DND-41 (cell line): ENCODE data around the gene C1QTNF5.

Source experiments
- ATAC-seq: fragments of 200-7000 bp; cut with Tn5 transposase; 3 replicates; pipeline ENCODE4 v1.9.1; 2021; ENCODE audit warnings: low read depth; ENCODE audit not compliant: insufficient read depth
- DNase-seq: peaks from one replicate; pipeline ENCODE4 v3.0.0-alpha.2; 2020
- H2AFZ ChIP-seq: 2 replicates; pipeline ENCODE4 v1.6.0; 2012; ENCODE audit warnings: low read depth, low read length
- H3K27ac ChIP-seq: 2 replicates; pipeline ENCODE4 v1.5.1; 2012; ENCODE audit warnings: low read length, inconsistent platforms
- H3K27me3 ChIP-seq: fragments of 200-600 bp; sonication (generic); 2 replicates; pipeline ENCODE4 v1.6.0; 2012; ENCODE audit warnings: low read length, mild to moderate bottlenecking, inconsistent platforms; ENCODE audit not compliant: insufficient read depth, poor library complexity
- H3K36me3 ChIP-seq: 2 replicates; pipeline ENCODE4 v1.5.1; 2012; ENCODE audit warnings: low read length, inconsistent platforms; ENCODE audit not compliant: insufficient read depth
- H3K4me1 ChIP-seq: 2 replicates; pipeline ENCODE4 v1.5.1; 2012; ENCODE audit warnings: mild to moderate bottlenecking, low read length; ENCODE audit not compliant: insufficient read depth
- H3K4me2 ChIP-seq: 2 replicates; pipeline ENCODE4 v1.6.0; 2012; ENCODE audit warnings: mild to moderate bottlenecking, moderate library complexity, low read length, inconsistent platforms; ENCODE audit not compliant: insufficient read depth
- H3K4me3 ChIP-seq, 2 experiments: fragments of 200-600 bp in 1 of 2; shearing (Covaris generic) in 1 of 2; 2 replicates each; pipeline ENCODE4 v1.5.1; 2012 to 2016; ENCODE audit warnings: inconsistent platforms in 2 of 2, low read length in 2 of 2, mild to moderate bottlenecking in 2 of 2, low read depth in 1 of 2, moderate library complexity in 1 of 2
- H3K79me2 ChIP-seq: 2 replicates; pipeline ENCODE4 v1.6.0; 2012; ENCODE audit warnings: low read length, inconsistent platforms; ENCODE audit not compliant: insufficient read depth
- H3K9ac ChIP-seq: 2 replicates; pipeline ENCODE4 v1.6.0; 2012; ENCODE audit warnings: low read depth, mild to moderate bottlenecking, inconsistent platforms, low read length, moderate library complexity
- H3K9me3 ChIP-seq: 2 replicates; pipeline ENCODE4 v1.5.1; 2012; ENCODE audit warnings: low read length, moderate library complexity, mild to moderate bottlenecking, inconsistent platforms; ENCODE audit not compliant: insufficient read depth, severe bottlenecking
- H4K20me1 ChIP-seq: 2 replicates; pipeline ENCODE4 v1.6.0; 2012; ENCODE audit warnings: low read length; ENCODE audit not compliant: insufficient read depth
- EZH2 ChIP-seq: IDR thresholded peaks from 3 replicates; pipeline ENCODE4 v1.6.1; 2012; ENCODE audit warnings: borderline replicate concordance, low read depth, mild to moderate bottlenecking, moderate library complexity, low read length, inconsistent platforms; ENCODE audit not compliant: severe bottlenecking
- TF ChIP-seq, protein P1 (sequence below): IDR thresholded peaks from 2 replicates; pipeline ENCODE4 v1.5.1; 2012; ENCODE audit warnings: borderline replicate concordance, low read length, moderate library complexity, mild to moderate bottlenecking; ENCODE audit not compliant: poor library complexity, severe bottlenecking; ENCODE audit errors: extremely low read depth

The C1QTNF5 gene

GRCh38 chr11:119293461-119293860, 47.2 kb downstream of the C1QTNF5 start:
- no peak overlapping the region for H2AFZ ChIP-seq
- no peak for ATAC-seq
- H3K79me2 ChIP-seq = no peaks in the 10 kb centered on the region
- H4K20me1 ChIP-seq = no peaks in the 10 kb centered on the region
- no peaks in the 10 kb centered on the region for H3K4me1 ChIP-seq
- no peaks in the 10 kb centered on the region for H3K27me3 ChIP-seq
- peaks cover 7% of the 10 kb centered on the region for H3K9me3 ChIP-seq
- no peak overlapping the region for H3K27ac ChIP-seq
- H3K36me3 ChIP-seq = peaks cover 50% of the 10 kb centered on the region
- H3K4me3 ChIP-seq = no peak overlapping the region
- no peak for TF ChIP-seq EZH2
- TF ChIP-seq, protein P1, sequence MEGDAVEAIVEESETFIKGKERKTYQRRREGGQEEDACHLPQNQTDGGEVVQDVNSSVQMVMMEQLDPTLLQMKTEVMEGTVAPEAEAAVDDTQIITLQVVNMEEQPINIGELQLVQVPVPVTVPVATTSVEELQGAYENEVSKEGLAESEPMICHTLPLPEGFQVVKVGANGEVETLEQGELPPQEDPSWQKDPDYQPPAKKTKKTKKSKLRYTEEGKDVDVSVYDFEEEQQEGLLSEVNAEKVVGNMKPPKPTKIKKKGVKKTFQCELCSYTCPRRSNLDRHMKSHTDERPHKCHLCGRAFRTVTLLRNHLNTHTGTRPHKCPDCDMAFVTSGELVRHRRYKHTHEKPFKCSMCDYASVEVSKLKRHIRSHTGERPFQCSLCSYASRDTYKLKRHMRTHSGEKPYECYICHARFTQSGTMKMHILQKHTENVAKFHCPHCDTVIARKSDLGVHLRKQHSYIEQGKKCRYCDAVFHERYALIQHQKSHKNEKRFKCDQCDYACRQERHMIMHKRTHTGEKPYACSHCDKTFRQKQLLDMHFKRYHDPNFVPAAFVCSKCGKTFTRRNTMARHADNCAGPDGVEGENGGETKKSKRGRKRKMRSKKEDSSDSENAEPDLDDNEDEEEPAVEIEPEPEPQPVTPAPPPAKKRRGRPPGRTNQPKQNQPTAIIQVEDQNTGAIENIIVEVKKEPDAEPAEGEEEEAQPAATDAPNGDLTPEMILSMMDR = no peak
- DNase-seq = no peak
- no peak overlapping the region for H3K9ac ChIP-seq
- H3K4me2 ChIP-seq = no peak overlapping the region

- H3K27me3 ChIP-seq = no peaks in the 10 kb centered on the region
- ATAC-seq = no peak
- H3K4me2 ChIP-seq = no peak overlapping the region
- H3K9ac ChIP-seq = no peak overlapping the region
- no peak overlapping the region for H3K4me3 ChIP-seq
- no peak for DNase-seq
- no peaks in the 10 kb centered on the region for H3K4me1 ChIP-seq
- H3K36me3 ChIP-seq = peaks cover 54% of the 10 kb centered on the region
- H3K9me3 ChIP-seq = peaks cover 7% of the 10 kb centered on the region
- TF ChIP-seq, protein P1 = no peak
- TF ChIP-seq EZH2 = no peak
- no peak overlapping the region for H3K27ac ChIP-seq
- H3K79me2 ChIP-seq = no peaks in the 10 kb centered on the region
- H4K20me1 ChIP-seq = no peaks in the 10 kb centered on the region
- H2AFZ ChIP-seq = no peak overlapping the region
Measured at GRCh38 chr11:119290894-119291497, 49.7 kb downstream of the C1QTNF5 start.
